SU-DHL-6 (cell line): ENCODE data around the gene FRY.

ENCODE experiments used
- H2AFZ ChIP-seq: fragments of 200-600 bp; sonication (generic); 2 replicates; pipeline ENCODE4 v1.6.1; 2014; ENCODE audit warnings: low read depth, mild to moderate bottlenecking, moderate library complexity, mixed read lengths, antibody characterized with exemption, low read length; ENCODE audit not compliant: severe bottlenecking
- H3F3A ChIP-seq: fragments of 200-600 bp; shearing (Covaris generic); 2 replicates; pipeline ENCODE4 v1.6.0; 2016; ENCODE audit warnings: antibody characterized with exemption, mild to moderate bottlenecking; ENCODE audit not compliant: insufficient read depth
- H3K27ac ChIP-seq: fragments of 200-600 bp; sonication (generic); 2 replicates; pipeline ENCODE4 v1.5.1; 2016; ENCODE audit warnings: low read depth, mild to moderate bottlenecking, low read length, moderate library complexity, mixed read lengths
- H3K27me3 ChIP-seq: fragments of 200-600 bp; sonication (generic), shearing (Covaris generic); 2 replicates; pipeline ENCODE4 v1.6.0; 2014; ENCODE audit warnings: mild to moderate bottlenecking, low read length
- H3K36me3 ChIP-seq: fragments of 200-600 bp; sonication (generic); 2 replicates; pipeline ENCODE4 v1.6.1; 2014; ENCODE audit warnings: mild to moderate bottlenecking, low read length, mixed read lengths
- H3K4me2 ChIP-seq: fragments of 300-600, 200-600 bp; shearing (Covaris generic), sonication (generic); 2 replicates; pipeline ENCODE4 v1.6.0; 2014; ENCODE audit warnings: low read length, low read depth, mild to moderate bottlenecking; ENCODE audit not compliant: poor library complexity, severe bottlenecking
- H3K4me3 ChIP-seq: fragments of 200-600 bp; sonication (generic); 2 replicates; pipeline ENCODE4 v1.5.1; 2014; ENCODE audit warnings: antibody characterized with exemption, low read length, mild to moderate bottlenecking, mixed read lengths; ENCODE audit not compliant: insufficient read depth, poor library complexity, severe bottlenecking
- H3K79me2 ChIP-seq: fragments of 200-600 bp; sonication (generic); 2 replicates; pipeline ENCODE4 v1.6.1; 2014; ENCODE audit warnings: mild to moderate bottlenecking, low read length, moderate library complexity; ENCODE audit not compliant: insufficient read depth
- H3K9ac ChIP-seq: fragments of 200-600 bp; sonication (generic); 2 replicates; pipeline ENCODE4 v1.7.0; 2014; ENCODE audit warnings: mild to moderate bottlenecking, low read length
- H3K9me2 ChIP-seq: fragments of 200-600 bp; sonication (generic); replicated peaks from 2 replicates; pipeline ENCODE4 v1.6.1; 2014; ENCODE audit warnings: low read length; ENCODE audit not compliant: insufficient read depth
- H3K9me3 ChIP-seq: fragments of 200-600 bp; sonication (generic); 2 replicates; pipeline ENCODE4 v1.6.1; 2014; ENCODE audit warnings: low read length, mixed read lengths; ENCODE audit not compliant: insufficient read depth
- H4K20me1 ChIP-seq: fragments of 200-600 bp; sonication (generic); 2 replicates; pipeline ENCODE4 v1.6.1; 2014; ENCODE audit warnings: low read depth, mild to moderate bottlenecking, antibody characterized with exemption, low read length, moderate library complexity, mixed read lengths
- CTCF ChIP-seq: fragments of 200-600 bp; sonication (generic); IDR thresholded peaks from one replicate; pipeline ENCODE4 v1.5.1; 2017; ENCODE audit warnings: antibody characterized with exemption, mild to moderate bottlenecking, low read length, moderate library complexity; ENCODE audit not compliant: insufficient read depth, poor library complexity, severe bottlenecking
- EZH2phosphoT487 ChIP-seq: fragments of 200-600 bp; sonication (generic), shearing (Covaris generic); conservative IDR thresholded peaks from 2 replicates; pipeline ENCODE4 v1.6.1; 2018; ENCODE audit warnings: mild to moderate bottlenecking, antibody characterized with exemption, low read length, moderate library complexity, mixed read lengths

The FRY gene

GRCh38 chr13:32174366-32174765 is 142.8 kb downstream of the FRY start:
- TF ChIP-seq CTCF (no peak), EZH2phosphoT487 (no peak)
- Histone ChIP-seq H3K36me3 (no peaks in the 10 kb centered on the region), H3F3A (no peaks in the 10 kb centered on the region)

GRCh38 chr13:32175307-32175706 is 143.7 kb downstream of the FRY start:
- no peaks in the 10 kb centered on the region for H3K9me2 ChIP-seq
- H4K20me1 ChIP-seq = no peaks in the 10 kb centered on the region
- H2AFZ ChIP-seq = no peak overlapping the region
- no peak overlapping the region for H3K27ac ChIP-seq
- no peaks in the 10 kb centered on the region for H3F3A ChIP-seq
- H3K27me3 ChIP-seq = no peaks in the 10 kb centered on the region
- no peaks in the 10 kb centered on the region for H3K36me3 ChIP-seq
- no peak overlapping the region for H3K4me3 ChIP-seq
- H3K4me2 ChIP-seq = no peak overlapping the region
- H3K79me2 ChIP-seq = no peaks in the 10 kb centered on the region
- no peak overlapping the region for H3K9ac ChIP-seq
- no peaks in the 10 kb centered on the region for H3K9me3 ChIP-seq
- TF ChIP-seq EZH2phosphoT487 (no peak), CTCF (no peak)

More at GRCh38 chr13:32174366-32174765, 142.8 kb downstream of the FRY start:
- H3K4me3 ChIP-seq = no peak overlapping the region
- H3K79me2 ChIP-seq = no peaks in the 10 kb centered on the region
- no peak overlapping the region for H3K27ac ChIP-seq
- H3K4me2 ChIP-seq = no peak overlapping the region
- H3K9me2 ChIP-seq = no peaks in the 10 kb centered on the region
- no peak overlapping the region for H3K9ac ChIP-seq
- no peaks in the 10 kb centered on the region for H3K27me3 ChIP-seq
- H2AFZ ChIP-seq = no peak overlapping the region
- no peaks in the 10 kb centered on the region for H3K9me3 ChIP-seq
- no peaks in the 10 kb centered on the region for H4K20me1 ChIP-seq

- Histone ChIP-seq H3K9me2 (no peaks in the 10 kb centered on the region), H3K27ac (no peak overlapping the region), H2AFZ (no peak overlapping the region), H3K4me3 (no peak overlapping the region), H3K27me3 (no peaks in the 10 kb centered on the region), H3K4me2 (no peak overlapping the region), H3F3A (no peaks in the 10 kb centered on the region), H3K9me3 (no peaks in the 10 kb centered on the region), H4K20me1 (no peaks in the 10 kb centered on the region), H3K9ac (no peak overlapping the region), H3K36me3 (no peaks in the 10 kb centered on the region), H3K79me2 (no peaks in the 10 kb centered on the region)
- TF ChIP-seq EZH2phosphoT487 = no peak
- TF ChIP-seq CTCF = no peak
Measured at GRCh38 chr13:32175943-32176342, 144.4 kb downstream of the FRY start.
